GM21381 (cell line): Measurements from ENCODE around the gene TP53BP2.
"Not testable (repeated sequence)": the region's sequence is repeated elsewhere in the genome, so short reads cannot be mapped to it uniquely, and the experiment has no call there.

ENCODE experiments used
- ATAC-seq: cut with Tn5 transposase; IDR thresholded peaks from one replicate; pipeline ENCODE4 v1.9.1; 2021; ENCODE audit warnings: mild to moderate bottlenecking, moderate library complexity; ENCODE audit not compliant: unreplicated experiment

Gene TP53BP2

DNA sequence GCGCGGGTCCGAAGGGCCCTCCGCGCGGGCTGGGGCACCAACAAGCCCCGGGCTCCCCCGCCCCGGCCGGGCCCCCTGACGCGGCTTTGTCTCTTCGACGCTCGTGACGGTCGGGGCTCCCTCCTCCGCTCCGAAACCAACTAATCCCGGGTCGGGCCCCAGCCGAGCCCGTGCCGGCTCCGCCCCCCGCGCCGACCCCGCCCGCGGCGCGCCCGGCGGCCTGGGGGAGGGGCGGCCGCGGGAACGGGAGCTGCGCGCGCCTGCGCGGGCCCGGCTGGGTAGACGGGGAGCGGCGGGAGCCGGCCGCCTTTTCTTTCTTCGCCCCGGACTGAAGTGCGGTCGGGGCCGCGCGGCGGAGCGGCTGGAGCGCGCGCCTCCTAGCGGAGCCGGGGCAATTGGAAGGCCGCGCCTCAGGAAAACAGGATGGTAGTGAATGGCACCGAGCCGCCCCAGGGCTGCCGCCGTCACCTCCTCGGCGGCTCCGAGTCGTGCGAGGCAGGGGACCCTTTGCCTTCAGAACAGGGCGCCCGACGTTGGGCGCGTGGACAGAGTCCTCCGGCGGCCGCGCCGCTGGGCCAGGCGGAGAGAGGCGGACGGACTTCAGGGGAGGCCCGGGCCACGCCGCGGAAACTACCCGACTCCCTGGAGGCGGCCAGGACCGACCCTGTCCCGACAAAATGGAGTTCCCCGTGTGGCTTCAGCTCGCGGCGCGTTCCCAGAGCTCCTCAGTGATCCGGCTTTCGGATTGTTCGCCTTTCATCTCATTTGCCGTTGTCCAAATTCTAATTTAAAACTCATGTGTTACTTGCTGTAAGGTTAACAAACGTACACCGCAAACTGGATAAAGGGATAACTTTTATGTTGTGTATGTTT, at the start of gene TP53BP2:
TP53BP2 (minus strand) TSS at position 138 of the 873 bp plus-strand sequence. CDS start 267 bp downstream, outside the sequence.
- ATAC-seq, result peak; percentile 66

- not testable (repeated sequence) for ATAC-seq
These were observed 44.7 kb upstream of the TP53BP2 start for GRCh38 chr1:223890494-223890893.

DNA sequence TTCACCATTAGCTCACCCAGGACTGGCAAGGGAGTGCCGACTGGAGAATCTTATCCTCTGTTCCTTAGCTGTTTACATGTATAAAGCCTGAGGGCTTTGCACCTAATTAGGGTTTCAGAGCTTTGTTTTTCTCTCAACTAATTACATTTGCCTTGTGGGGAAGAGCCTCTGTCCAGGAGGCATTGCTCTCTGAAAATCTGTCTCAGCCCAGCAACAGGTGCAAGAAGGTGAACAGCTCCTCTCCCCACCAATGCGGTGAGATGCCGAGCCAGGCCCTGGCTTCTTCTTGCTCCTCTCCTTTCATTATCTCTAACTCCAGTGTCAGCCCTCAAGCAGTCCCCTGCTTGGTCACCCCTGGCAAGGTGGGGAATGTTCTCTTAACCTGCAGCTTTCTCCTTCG, 43.6 kb upstream of the TP53BP2 start:
- ATAC-seq, result not testable (repeated sequence)

- no peak for ATAC-seq
These were observed 42.1 kb upstream of the TP53BP2 start for GRCh38 chr1:223887747-223888418.

- ATAC-seq, result no peak
These were observed 40.8 kb upstream of the TP53BP2 start for GRCh38 chr1:223886516-223886921.

DNA sequence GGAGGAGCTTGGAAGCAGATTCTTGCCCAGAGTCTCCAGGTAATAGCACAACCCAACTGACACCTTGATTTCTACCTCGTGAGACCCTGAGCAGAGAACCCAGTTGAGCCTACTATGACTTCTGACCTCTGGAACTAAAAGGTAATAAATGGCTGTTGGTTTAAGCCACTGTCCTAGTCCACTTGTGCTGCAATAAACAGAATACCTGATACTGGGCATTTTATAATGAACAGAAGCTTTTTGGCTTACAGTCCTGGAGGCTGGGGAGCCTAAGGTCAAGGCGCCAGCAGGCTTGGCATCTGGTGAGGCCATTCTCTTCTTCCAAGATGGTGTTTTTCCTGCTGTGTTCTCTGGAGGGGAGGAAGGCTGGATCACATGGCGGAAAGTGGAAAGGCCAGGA, 39.9 kb upstream of the TP53BP2 start:
- ATAC-seq, result no peak

GRCh38 chr1:223878598-223879325, 33.0 kb upstream of the TP53BP2 start:
- no peak for ATAC-seq

DNA sequence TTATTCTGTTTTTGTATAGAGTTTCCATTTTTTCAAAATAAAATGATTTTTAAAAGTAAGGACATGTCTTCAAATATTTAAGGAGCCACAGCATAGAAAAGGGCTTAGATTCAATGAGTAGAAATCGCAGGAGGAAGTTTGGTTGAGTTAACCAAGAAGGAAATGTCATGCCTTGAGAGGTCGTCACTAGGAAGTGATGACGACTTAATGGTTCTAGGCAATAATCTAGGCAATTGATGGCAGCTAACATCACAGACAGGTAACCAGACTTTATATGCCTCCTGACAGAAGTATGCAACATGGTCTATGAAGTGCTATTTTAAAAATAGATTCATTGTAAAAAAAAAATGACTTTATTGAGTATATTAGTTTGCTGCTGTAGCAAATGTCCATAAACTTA, 32.1 kb upstream of the TP53BP2 start:
- no peak for ATAC-seq

DNA sequence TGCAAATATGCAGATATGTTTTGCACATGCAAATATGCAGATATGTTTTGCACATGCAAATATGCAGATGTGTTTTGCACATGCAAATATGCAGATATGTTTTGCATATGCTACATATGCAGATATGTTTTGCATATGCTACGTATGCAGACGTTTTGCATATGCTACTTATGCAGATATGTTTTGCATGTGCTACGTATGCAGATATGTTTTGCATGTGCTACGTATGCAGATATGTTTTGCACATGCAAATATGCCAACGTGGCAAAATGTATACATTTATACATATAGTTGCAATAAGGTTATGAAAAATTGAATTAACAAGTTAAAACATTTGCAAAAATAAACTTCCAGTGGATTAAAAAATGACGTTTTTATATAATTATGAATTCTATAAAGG, 30.8 kb upstream of the TP53BP2 start:
- no peak for ATAC-seq

DNA sequence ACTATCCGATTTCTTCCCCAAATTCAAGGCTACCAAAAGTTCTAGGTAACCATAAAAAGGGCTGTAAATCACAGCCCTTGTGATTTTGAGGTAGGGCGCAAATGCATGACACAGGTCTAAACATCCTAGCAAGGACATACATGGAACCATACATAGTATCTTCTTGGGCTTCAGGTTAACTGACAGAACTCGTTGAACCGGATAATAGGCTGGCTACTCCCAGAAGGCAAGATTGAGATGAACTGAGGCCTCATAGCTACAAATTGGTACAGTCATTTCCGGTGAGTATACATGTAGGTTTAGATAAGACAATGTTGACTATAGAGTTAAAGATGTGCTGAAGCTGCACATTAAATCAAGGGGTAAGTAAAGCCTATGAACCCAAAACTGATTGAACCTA, 27.3 kb upstream of the TP53BP2 start:
- no peak for ATAC-seq

GRCh38 chr1:223872308-223872901, 26.7 kb upstream of the TP53BP2 start:
- no peak for ATAC-seq

GRCh38 chr1:223870617-223871574, 25.1 kb upstream of the TP53BP2 start:
- no peak for ATAC-seq

- not testable (repeated sequence) for ATAC-seq
These were observed 19.0 kb upstream of the TP53BP2 start for GRCh38 chr1:223864599-223865368.

DNA sequence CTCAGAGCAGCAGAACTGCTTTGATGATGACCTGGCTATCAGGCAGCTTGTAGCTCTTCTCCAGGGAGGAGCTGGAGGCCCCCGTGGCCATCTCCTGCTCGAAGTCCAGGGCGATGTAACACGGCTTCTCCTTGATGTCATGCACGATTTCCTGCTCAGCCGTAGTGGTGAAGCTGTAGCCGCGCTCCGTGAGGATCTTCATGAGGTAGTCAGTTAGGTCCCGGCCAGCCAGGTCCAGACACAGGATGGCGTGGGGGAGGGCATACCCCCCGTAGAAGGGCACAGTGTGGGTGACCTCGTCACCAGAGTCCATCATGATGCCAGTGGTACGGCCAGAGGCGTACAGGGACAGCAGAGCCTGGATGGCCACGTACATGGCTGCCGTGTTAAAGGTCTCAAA, 18.3 kb upstream of the TP53BP2 start:
- ATAC-seq, result no peak

GRCh38 chr1:223861904-223862303, 16.2 kb upstream of the TP53BP2 start:
- no peak for ATAC-seq

DNA sequence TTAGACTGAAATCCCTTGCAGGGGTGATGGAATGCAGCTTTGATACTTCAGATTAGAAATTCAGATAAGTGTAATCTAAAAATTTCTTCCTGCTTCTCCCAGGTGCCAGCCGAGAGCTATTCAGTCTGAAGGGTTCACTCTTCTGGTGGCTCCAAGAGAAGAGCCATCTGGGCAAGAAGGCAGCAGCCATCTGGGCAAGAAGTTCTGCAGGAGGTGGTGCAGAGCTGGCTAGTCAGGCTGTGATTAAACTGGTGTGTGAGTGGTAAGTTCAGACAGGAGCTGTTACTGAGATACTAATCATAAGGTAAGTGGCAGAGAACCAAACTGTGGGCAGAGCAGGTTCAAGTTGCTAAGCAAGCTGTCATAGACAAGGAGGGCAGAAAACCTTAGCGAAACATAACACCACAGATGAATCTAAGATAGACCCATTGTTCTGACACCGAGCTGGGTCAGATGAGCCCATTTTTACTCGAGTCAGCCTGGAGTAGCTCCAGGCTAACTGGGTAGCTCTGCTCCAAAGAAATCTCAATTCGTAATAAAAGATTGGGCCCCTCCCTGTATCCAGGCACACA, 14.4 kb upstream of the TP53BP2 start:
- no peak for ATAC-seq

GRCh38 chr1:223859058-223859457, 13.3 kb upstream of the TP53BP2 start:
- no peak for ATAC-seq

GRCh38 chr1:223856386-223856785, 10.6 kb upstream of the TP53BP2 start:
- ATAC-seq, result no peak

DNA sequence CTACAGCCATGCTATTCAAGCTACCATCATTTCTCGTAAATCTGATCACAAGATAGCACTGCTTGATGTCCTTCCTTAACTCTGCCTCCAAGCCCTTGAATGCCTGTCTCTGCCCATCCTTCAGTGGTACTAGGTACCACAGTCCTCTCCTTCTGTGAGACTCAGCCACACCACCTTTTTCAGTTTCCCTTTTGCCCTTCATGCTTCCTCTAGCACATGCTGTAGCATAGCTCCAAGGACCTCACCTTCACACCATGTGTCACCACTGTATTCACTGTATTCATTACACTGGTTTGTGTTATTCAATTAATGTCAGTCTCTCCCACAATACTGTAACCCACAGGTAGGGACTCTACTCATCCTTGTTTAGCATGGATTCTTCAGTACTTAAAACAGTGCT, 8.0 kb upstream of the TP53BP2 start:
- ATAC-seq, result peak; percentile 54
